ENCODE measurements around the gene NRP2.

GRCh38 chr2:205673312-205673711 lies 9.0 kb upstream of the NRP2 start:
- no peak for TF ChIP-seq ZBTB7A (IDR thresholded peaks at IDR 0.05; ENCODE audit: low read depth)
- TF ChIP-seq TEAD4 (IDR thresholded peaks at IDR 0.05), result no peak
- no peak for TF ChIP-seq YY1 (IDR thresholded peaks at IDR 0.05; ENCODE audit: low read depth)
- TF ChIP-seq TAF1 (IDR thresholded peaks at IDR 0.05; ENCODE audit: low read depth), result no peak
- no peak for TF ChIP-seq CEBPB (IDR thresholded peaks at IDR 0.05)
- TF ChIP-seq, protein P1, sequence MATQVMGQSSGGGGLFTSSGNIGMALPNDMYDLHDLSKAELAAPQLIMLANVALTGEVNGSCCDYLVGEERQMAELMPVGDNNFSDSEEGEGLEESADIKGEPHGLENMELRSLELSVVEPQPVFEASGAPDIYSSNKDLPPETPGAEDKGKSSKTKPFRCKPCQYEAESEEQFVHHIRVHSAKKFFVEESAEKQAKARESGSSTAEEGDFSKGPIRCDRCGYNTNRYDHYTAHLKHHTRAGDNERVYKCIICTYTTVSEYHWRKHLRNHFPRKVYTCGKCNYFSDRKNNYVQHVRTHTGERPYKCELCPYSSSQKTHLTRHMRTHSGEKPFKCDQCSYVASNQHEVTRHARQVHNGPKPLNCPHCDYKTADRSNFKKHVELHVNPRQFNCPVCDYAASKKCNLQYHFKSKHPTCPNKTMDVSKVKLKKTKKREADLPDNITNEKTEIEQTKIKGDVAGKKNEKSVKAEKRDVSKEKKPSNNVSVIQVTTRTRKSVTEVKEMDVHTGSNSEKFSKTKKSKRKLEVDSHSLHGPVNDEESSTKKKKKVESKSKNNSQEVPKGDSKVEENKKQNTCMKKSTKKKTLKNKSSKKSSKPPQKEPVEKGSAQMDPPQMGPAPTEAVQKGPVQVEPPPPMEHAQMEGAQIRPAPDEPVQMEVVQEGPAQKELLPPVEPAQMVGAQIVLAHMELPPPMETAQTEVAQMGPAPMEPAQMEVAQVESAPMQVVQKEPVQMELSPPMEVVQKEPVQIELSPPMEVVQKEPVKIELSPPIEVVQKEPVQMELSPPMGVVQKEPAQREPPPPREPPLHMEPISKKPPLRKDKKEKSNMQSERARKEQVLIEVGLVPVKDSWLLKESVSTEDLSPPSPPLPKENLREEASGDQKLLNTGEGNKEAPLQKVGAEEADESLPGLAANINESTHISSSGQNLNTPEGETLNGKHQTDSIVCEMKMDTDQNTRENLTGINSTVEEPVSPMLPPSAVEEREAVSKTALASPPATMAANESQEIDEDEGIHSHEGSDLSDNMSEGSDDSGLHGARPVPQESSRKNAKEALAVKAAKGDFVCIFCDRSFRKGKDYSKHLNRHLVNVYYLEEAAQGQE (IDR thresholded peaks at IDR 0.05; ENCODE audit: low read depth), result no peak
- TF ChIP-seq CREB1 (IDR thresholded peaks at IDR 0.05; ENCODE audit: low read depth), result no peak
- TF ChIP-seq FOXM1 (IDR thresholded peaks at IDR 0.05; ENCODE audit: borderline replicate concordance, low read depth), result no peak
- no peak for TF ChIP-seq EP300 (IDR thresholded peaks at IDR 0.05; ENCODE audit: borderline replicate concordance)
- TF ChIP-seq EGR1 (IDR thresholded peaks at IDR 0.05), result no peak
